ENCODE results near the gene ASPG.

GRCh38 chr14:104113631-104114420 lies 28.3 kb downstream of the ASPG start:
- no peak for TF ChIP-seq CTCF (conservative IDR thresholded peaks at IDR 0.05; ENCODE audit: low read depth, low read length)
- TF ChIP-seq EZH2 (IDR thresholded peaks at IDR 0.05; ENCODE audit: low read length, unreplicated experiment) = no peak

Measured in PC-3 (cell line).